HepG2 (cell line): Measurements from ENCODE around the gene DNM3. TPM values are rescaled to one million over a fixed set of nuclear protein-coding genes. Genes with fewer than 3 reads are reported as not detected.

ENCODE experiments used
- ATAC-seq: fragments of 200-7000 bp; cut with Tn5 transposase; 3 replicates; pipeline ENCODE4 v1.9.1; 2020; ENCODE audit warnings: mild to moderate bottlenecking, moderate library complexity
- BruUV-seq: library from RNA; stranded (reverse); fragments of 400-500 nt; replicated peaks from 2 replicates; lab custom pipeline; 2021; lab: Mats Ljungman, UMichigan
- CTCF ChIA-PET: fragments of 300-600 bp; formaldehyde crosslinking; extraction: SDS; loops from one replicate; lab custom pipeline; 2021; ENCODE audit warnings: low total read pairs, inconsistent platforms, low intra/inter-chr PET ratio; lab: Yijun Ruan, JAX
- POLR2A ChIA-PET: fragments of 350-600 bp; sonication (Branson Sonifier 250); formaldehyde crosslinking; loops from one replicate; lab custom pipeline; 2020; ENCODE audit warnings: antibody characterized with exemption, inconsistent platforms; lab: Yijun Ruan, JAX
- DNase-seq: peaks from one replicate; pipeline ENCODE4 v3.0.0-alpha.2; 2015; ENCODE audit warnings: low spot score
- FAIRE-seq: peaks from 3 replicates; lab custom pipeline; 2011; peaks lifted over from hg19 to GRCh38; lab: Jason Lieb, UNC
- H2AFZ ChIP-seq: one replicate; pipeline ENCODE4 v1.6.1; 2011; ENCODE audit warnings: low read length, inconsistent platforms
- H3K27ac ChIP-seq: fragments of 300-600 bp; 3 replicates; pipeline ENCODE4 v1.8.0; 2011; ENCODE audit warnings: mixed run types, mild to moderate bottlenecking, mixed read lengths, low read length, inconsistent platforms; ENCODE audit not compliant: insufficient read depth; ENCODE audit errors: extremely low read length
- H3K27me3 ChIP-seq, 2 experiments: fragments of 200-600 bp in 1 of 2; 2 replicates in 1 of 2; 3 replicates in 1 of 2; pipeline versions ENCODE4 v1.6.0 to v1.8.0; 2011; ENCODE audit warnings: low read length in 2 of 2, mild to moderate bottlenecking in 2 of 2, moderate library complexity in 2 of 2, inconsistent platforms in 1 of 2; ENCODE audit not compliant: insufficient read depth in 2 of 2, control insufficient read depth in 1 of 2
- H3K36me3 ChIP-seq, 2 experiments: fragments of 200-600 bp in 1 of 2; replicated peaks in 1 of 2; 2 replicates in 1 of 2; 3 replicates in 1 of 2; pipeline versions ENCODE4 v1.5.1 to v1.8.0; 2011; ENCODE audit warnings: low read length in 2 of 2, inconsistent platforms in 1 of 2; ENCODE audit not compliant: insufficient read depth in 2 of 2, control insufficient read depth in 1 of 2
- H3K4me1 ChIP-seq: 2 replicates; pipeline ENCODE4 v1.5.1; 2012; ENCODE audit warnings: low read length, inconsistent platforms; ENCODE audit not compliant: insufficient read depth
- H3K4me2 ChIP-seq: 2 replicates; pipeline ENCODE4 v1.6.0; 2011; ENCODE audit warnings: low read depth, low read length, inconsistent platforms
- H3K4me3 ChIP-seq, 3 experiments: fragments of 200-600 bp in 1 of 3; sonication (generic), shearing (Covaris generic) in 1 of 3; replicated peaks in 1 of 3; 2 replicates each; pipeline ENCODE4 v1.5.1; 2011 to 2016; ENCODE audit warnings: low read length in 3 of 3, inconsistent platforms in 2 of 3, low read depth in 2 of 3, mild to moderate bottlenecking in 2 of 3, control low read depth in 1 of 3, mixed read lengths in 1 of 3; ENCODE audit not compliant: insufficient read depth in 1 of 3
- H3K79me2 ChIP-seq: one replicate; pipeline ENCODE4 v1.6.1; 2011; ENCODE audit warnings: low read length, inconsistent platforms; ENCODE audit not compliant: insufficient read depth
- H3K9ac ChIP-seq: 2 replicates; pipeline ENCODE4 v1.6.0; 2011; ENCODE audit warnings: mild to moderate bottlenecking, low read depth, low read length, inconsistent platforms; ENCODE audit not compliant: insufficient read depth
- H3K9me3 ChIP-seq: 2 replicates; pipeline ENCODE4 v1.5.1; 2012; ENCODE audit warnings: mild to moderate bottlenecking, low read length
- H4K20me1 ChIP-seq: 2 replicates; pipeline ENCODE4 v1.6.0; 2011; ENCODE audit warnings: inconsistent platforms, mild to moderate bottlenecking, low read length, moderate library complexity; ENCODE audit not compliant: insufficient read depth
- ISX ChIP-seq: sonication (generic); formaldehyde crosslinking; conservative IDR thresholded peaks from 2 replicates; pipeline ENCODE4 v1.5.0; 2020; ENCODE audit warnings: missing genetic modification reagents
- MED13 ChIP-seq: sonication (generic); formaldehyde crosslinking; IDR thresholded peaks from 2 replicates; pipeline ENCODE4 v1.5.0; 2020; ENCODE audit warnings: missing genetic modification reagents
- ZNF3 ChIP-seq: IDR thresholded peaks from 2 replicates; pipeline ENCODE4 v1.7.0; 2017; ENCODE audit warnings: inconsistent platforms
- WGBS: methylation state at CpG from one replicate; pipeline ENCODE4 v1.1.6; 2017; ENCODE audit warnings: low lambda C conversion rate; 5-methylcytosine and 5-hydroxymethylcytosine counted together
- in situ Hi-C: cut with HindIII; loops from 2 replicates; pipeline ENCODE4 v1.10.0; 2017; ENCODE audit warnings: low pct_unique_long_range_greater_than_20kb; ENCODE audit not compliant: extremely low pct_ligation_motif_present
- intact Hi-C: fragments of 100-400 bp; cut with micrococcal nuclease; formaldehyde crosslinking; loops from one replicate; pipeline ENCODE4 v1.10.0; 2022; ENCODE audit not compliant: unreplicated experiment
- polyA plus RNA-seq, 8 experiments: library from polyadenylated mRNA; depleted of rRNA in 3 of 8; stranded (reverse) in 7 of 8; unstranded in 1 of 8; fragments of >200 nt; fragmentation: Illumina TruSeq in 4 of 8; extraction: Trizol in 4 of 8; gene quantifications; 2 replicates each; pipeline versions ENCODE4 v1.2.1 to v1.2.3, GENCODE V29; 2011 to 2016; ENCODE audit warnings: low read depth in 4 of 8, missing spikeins in 1 of 8, mixed read lengths in 1 of 8; ENCODE audit not compliant: insufficient read depth in 1 of 8
- total RNA-seq, 5 experiments: library from RNA; depleted of rRNA; stranded (reverse); fragments of >200 nt; fragmentation: Illumina TruSeq; extraction: Trizol; gene quantifications; 2 replicates each; pipeline ENCODE4 v1.2.3, GENCODE V29; 2016; ENCODE audit warnings: low read depth in 1 of 5
- TF ChIP-seq, protein P1 (sequence below): fragments of 450-650 bp; IDR thresholded peaks from 2 replicates; pipeline ENCODE4 v1.6.1; 2016
- TF ChIP-seq, protein P2 (sequence below): sonication (generic); formaldehyde crosslinking; IDR thresholded peaks from 2 replicates; pipeline ENCODE4 v1.5.1; 2020; ENCODE audit warnings: mild to moderate bottlenecking, missing genetic modification reagents

The DNM3 gene
- total and polyA plus RNA-seq, 2 of the 13 experiments (the other 11 are each of a cell fraction or from before 2014, with no cell fraction given): 0.05 TPM; not detected in 1

DNA sequence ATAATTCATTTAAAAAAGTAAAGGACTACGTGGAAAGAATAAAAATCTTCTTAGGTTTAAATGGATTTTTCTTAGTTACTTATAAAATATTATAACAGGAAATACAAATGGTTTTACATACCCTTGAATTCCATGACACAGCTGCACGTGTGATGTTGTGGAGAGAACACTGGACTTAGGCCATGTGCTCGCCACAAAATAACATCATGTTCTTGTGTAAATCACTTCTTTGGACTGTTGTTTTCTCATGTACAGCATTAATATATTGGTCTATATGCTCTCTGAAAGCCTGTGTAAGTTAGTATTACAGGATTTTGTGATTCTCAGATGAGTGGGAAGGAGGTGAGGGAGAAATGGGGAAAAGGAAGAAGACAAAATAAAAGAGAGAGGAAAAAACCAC is 228.2 kb downstream of the DNM3 start:
- Histone ChIP-seq H3K27me3 (no peaks in the 10 kb centered on the region), H3K4me1 (no peaks in the 10 kb centered on the region), H3K27ac (no peak overlapping the region), H3K36me3 (no peaks in the 10 kb centered on the region), H4K20me1 (no peaks in the 10 kb centered on the region), H3K79me2 (no peaks in the 10 kb centered on the region), H3K4me2 (no peak overlapping the region), H3K9ac (no peak overlapping the region), H3K9me3 (no peaks in the 10 kb centered on the region), H3K4me3 (no peak overlapping the region), H2AFZ (no peak overlapping the region)
- FAIRE-seq (no peak), DNase-seq (no peak), ATAC-seq (no peak)
- ChIA-PET CTCF (no interaction called here), POLR2A (no interaction called here)
- in situ Hi-C loops (no loop called here), intact Hi-C loops (no loop called here)
- BruUV-seq: no TSS peak
- WGBS: 5% methylated on average over 3 of the region's 3 CpGs
- TF ChIP-seq ISX (CRISPR knock-in tag) (no peak), ZNF3 (CRISPR knock-in tag) (no peak), MED13 (CRISPR knock-in tag) (no peak)
- TF ChIP-seq, protein P1, sequence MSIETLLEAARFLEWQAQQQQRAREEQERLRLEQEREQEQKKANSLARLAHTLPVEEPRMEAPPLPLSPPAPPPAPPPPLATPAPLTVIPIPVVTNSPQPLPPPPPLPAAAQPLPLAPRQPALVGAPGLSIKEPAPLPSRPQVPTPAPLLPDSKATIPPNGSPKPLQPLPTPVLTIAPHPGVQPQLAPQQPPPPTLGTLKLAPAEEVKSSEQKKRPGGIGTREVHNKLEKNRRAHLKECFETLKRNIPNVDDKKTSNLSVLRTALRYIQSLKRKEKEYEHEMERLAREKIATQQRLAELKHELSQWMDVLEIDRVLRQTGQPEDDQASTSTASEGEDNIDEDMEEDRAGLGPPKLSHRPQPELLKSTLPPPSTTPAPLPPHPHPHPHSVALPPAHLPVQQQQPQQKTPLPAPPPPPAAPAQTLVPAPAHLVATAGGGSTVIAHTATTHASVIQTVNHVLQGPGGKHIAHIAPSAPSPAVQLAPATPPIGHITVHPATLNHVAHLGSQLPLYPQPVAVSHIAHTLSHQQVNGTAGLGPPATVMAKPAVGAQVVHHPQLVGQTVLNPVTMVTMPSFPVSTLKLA: 0 out of 2 replicates have a peak, but pooled peaks have one; percentile 32
- TF ChIP-seq, protein P2, sequence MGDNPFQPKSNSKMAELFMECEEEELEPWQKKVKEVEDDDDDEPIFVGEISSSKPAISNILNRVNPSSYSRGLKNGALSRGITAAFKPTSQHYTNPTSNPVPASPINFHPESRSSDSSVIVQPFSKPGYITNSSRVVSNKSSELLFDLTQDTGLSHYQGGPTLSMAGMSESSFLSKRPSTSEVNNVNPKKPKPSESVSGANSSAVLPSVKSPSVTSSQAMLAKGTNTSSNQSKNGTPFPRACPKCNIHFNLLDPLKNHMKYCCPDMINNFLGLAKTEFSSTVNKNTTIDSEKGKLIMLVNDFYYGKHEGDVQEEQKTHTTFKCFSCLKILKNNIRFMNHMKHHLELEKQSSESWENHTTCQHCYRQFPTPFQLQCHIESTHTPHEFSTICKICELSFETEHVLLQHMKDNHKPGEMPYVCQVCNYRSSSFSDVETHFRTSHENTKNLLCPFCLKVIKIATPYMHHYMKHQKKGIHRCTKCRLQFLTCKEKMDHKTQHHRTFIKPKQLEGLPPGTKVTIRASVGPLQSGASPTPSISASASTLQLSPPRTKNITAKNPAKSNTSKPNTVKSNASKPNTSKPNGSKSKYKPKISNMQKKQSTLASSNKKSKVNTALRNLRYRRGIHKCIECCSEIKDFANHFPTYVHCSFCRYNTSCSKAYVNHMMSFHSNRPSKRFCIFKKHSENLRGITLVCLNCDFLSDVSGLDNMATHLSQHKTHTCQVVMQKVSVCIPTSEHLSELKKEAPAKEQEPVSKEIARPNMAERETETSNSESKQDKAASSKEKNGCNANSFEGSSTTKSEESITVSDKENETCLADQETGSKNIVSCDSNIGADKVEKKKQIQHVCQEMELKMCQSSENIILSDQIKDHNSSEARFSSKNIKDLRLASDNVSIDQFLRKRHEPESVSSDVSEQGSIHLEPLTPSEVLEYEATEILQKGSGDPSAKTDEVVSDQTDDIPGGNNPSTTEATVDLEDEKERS: no peak
